GM12892 (cell line): ENCODE measurements around the gene DBR1.

Source experiments
- POLR2A ChIP-seq: IDR thresholded peaks from 2 replicates; pipeline ENCODE4 v1.6.1; 2011; ENCODE audit warnings: low read depth, low read length, control low read depth
- POLR2AphosphoS5 ChIP-seq: IDR thresholded peaks from 2 replicates; pipeline ENCODE4 v1.6.1; 2011; ENCODE audit warnings: low read depth, low read length, control low read depth
- TAF1 ChIP-seq: IDR thresholded peaks from 2 replicates; pipeline ENCODE4 v1.6.1; 2011; ENCODE audit warnings: low read depth, mild to moderate bottlenecking, control low read depth, low read length, borderline replicate concordance

- TF ChIP-seq TAF1 (no peak), POLR2A (no peak), POLR2AphosphoS5 (no peak)
Measured at GRCh38 chr3:138124188-138124587, 50.5 kb downstream of the DBR1 start.
